ENCODE results near the gene GADD45B. TPM values are rescaled to one million over a fixed set of nuclear protein-coding genes. Genes with fewer than 3 reads are reported as not detected.

GADD45B gene
- total and polyA plus RNA-seq, 10 of the 15 experiments (the other 5 are each of a cell fraction or from before 2014, with no cell fraction given): 2.4 to 180 (median 91.1) TPM

DNA sequence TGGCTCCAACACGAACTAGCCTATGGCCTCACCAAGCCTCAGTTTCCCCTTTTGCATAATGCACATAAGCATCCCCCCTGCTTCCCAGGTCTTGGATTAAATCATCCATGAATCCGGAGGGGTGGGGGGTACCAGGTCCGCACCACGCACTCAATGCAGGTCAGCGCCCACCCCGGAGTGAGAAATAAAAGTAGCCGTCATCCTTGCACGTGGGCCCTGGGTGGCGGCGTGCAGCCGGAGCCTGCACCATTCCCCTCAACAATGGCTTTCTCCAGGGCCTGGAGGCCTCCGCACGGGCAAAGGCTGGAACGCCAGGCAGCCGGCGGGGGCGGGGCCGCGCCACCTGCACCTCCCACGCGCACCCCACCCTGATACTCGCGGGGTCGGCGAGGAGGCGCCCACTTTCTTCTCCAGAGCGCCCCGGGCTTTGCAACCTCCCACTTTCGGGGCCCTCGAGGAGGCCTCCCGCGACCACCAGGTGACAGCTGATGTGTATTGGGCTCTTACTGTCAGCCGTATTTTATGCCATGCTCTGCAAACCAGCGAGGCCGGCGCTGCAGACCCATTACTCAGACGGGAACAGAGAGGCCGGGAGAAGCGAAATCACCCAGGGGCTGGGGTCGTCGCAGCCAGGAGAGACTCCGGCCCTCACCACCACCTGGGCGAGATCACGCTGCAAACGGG is 767 bp upstream of the GADD45B start (continued):
- no peak for TF ChIP-seq RAD21 (IDR thresholded peaks at IDR 0.05; ENCODE audit: insufficient read depth, low read depth, low read length)
- no peak for TF ChIP-seq RFX5 (IDR thresholded peaks at IDR 0.05; ENCODE audit: low read depth, low read length)
- 0 out of 2 replicates have a peak, but pooled peaks have one; percentile 31 for TF ChIP-seq TCF7 (IDR thresholded peaks at IDR 0.05; ENCODE audit: borderline replicate concordance)
- TF ChIP-seq ASH2L (IDR thresholded peaks at IDR 0.05; ENCODE audit: borderline replicate concordance, low read depth): no peak
- no peak for TF ChIP-seq SIX5 (IDR thresholded peaks at IDR 0.05; ENCODE audit: low read depth, low read length, severe bottlenecking)
- no peak for TF ChIP-seq NR2C2 (IDR thresholded peaks at IDR 0.05; ENCODE audit: borderline replicate concordance, control insufficient read depth, insufficient read length, low read depth)
- TF ChIP-seq EED (IDR thresholded peaks at IDR 0.05; ENCODE audit: low read depth): peak; percentile 52
- peak; percentile 39 for TF ChIP-seq MEF2B (IDR thresholded peaks at IDR 0.05; ENCODE audit: partially characterized antibody, poor library complexity, severe bottlenecking)
- no peak for TF ChIP-seq STAT3 (IDR thresholded peaks at IDR 0.05; ENCODE audit: low read depth, low read length)
- no peak for TF ChIP-seq CHD4 (IDR thresholded peaks at IDR 0.05)
- TF ChIP-seq, protein P1, sequence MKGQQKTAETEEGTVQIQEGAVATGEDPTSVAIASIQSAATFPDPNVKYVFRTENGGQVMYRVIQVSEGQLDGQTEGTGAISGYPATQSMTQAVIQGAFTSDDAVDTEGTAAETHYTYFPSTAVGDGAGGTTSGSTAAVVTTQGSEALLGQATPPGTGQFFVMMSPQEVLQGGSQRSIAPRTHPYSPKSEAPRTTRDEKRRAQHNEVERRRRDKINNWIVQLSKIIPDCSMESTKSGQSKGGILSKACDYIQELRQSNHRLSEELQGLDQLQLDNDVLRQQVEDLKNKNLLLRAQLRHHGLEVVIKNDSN (IDR thresholded peaks at IDR 0.05; ENCODE audit: borderline replicate concordance, extremely low read length, insufficient read depth, low read depth, low read length): no peak
- no peak for TF ChIP-seq ZNF384 (IDR thresholded peaks at IDR 0.05; ENCODE audit: borderline replicate concordance, low read depth, low read length)
- no peak for TF ChIP-seq ZNF207 (IDR thresholded peaks at IDR 0.05; ENCODE audit: borderline replicate concordance)
- TF ChIP-seq YBX1 (IDR thresholded peaks at IDR 0.05): no peak
- TF ChIP-seq KAT2A (conservative IDR thresholded peaks at IDR 0.05; ENCODE audit: control insufficient read depth, low read depth, low read length): no peak
- TF ChIP-seq DPF2 (IDR thresholded peaks at IDR 0.05): peak; percentile 35; the same call in 1 of the 2 replicates
- TF ChIP-seq, protein P2, sequence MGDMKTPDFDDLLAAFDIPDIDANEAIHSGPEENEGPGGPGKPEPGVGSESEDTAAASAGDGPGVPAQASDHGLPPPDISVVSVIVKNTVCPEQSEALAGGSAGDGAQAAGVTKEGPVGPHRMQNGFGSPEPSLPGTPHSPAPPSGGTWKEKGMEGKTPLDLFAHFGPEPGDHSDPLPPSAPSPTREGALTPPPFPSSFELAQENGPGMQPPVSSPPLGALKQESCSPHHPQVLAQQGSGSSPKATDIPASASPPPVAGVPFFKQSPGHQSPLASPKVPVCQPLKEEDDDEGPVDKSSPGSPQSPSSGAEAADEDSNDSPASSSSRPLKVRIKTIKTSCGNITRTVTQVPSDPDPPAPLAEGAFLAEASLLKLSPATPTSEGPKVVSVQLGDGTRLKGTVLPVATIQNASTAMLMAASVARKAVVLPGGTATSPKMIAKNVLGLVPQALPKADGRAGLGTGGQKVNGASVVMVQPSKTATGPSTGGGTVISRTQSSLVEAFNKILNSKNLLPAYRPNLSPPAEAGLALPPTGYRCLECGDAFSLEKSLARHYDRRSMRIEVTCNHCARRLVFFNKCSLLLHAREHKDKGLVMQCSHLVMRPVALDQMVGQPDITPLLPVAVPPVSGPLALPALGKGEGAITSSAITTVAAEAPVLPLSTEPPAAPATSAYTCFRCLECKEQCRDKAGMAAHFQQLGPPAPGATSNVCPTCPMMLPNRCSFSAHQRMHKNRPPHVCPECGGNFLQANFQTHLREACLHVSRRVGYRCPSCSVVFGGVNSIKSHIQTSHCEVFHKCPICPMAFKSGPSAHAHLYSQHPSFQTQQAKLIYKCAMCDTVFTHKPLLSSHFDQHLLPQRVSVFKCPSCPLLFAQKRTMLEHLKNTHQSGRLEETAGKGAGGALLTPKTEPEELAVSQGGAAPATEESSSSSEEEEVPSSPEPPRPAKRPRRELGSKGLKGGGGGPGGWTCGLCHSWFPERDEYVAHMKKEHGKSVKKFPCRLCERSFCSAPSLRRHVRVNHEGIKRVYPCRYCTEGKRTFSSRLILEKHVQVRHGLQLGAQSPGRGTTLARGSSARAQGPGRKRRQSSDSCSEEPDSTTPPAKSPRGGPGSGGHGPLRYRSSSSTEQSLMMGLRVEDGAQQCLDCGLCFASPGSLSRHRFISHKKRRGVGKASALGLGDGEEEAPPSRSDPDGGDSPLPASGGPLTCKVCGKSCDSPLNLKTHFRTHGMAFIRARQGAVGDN (IDR thresholded peaks at IDR 0.05): peak; percentile 8; the same call in 1 of the 2 replicates
- TF ChIP-seq SMC3 (IDR thresholded peaks at IDR 0.05; ENCODE audit: borderline replicate concordance, low read length): no peak
- TF ChIP-seq, protein P3, sequence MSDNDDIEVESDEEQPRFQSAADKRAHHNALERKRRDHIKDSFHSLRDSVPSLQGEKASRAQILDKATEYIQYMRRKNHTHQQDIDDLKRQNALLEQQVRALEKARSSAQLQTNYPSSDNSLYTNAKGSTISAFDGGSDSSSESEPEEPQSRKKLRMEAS (IDR thresholded peaks at IDR 0.05; ENCODE audit: low read depth, low read length): no peak
- no peak for TF ChIP-seq RBBP5 (conservative IDR thresholded peaks at IDR 0.05)
- peak; percentile 56; the same call in 1 of the 2 replicates for TF ChIP-seq RCOR1 (conservative IDR thresholded peaks at IDR 0.05; ENCODE audit: low read depth, low read length)
- TF ChIP-seq FOS (IDR thresholded peaks at IDR 0.05; ENCODE audit: borderline replicate concordance, extremely low read depth, insufficient read length): no peak
- no peak for TF ChIP-seq MTA2 (IDR thresholded peaks at IDR 0.05; ENCODE audit: low read depth)
- no peak for TF ChIP-seq FOXK2 (IDR thresholded peaks at IDR 0.05)
- TF ChIP-seq, protein P4, sequence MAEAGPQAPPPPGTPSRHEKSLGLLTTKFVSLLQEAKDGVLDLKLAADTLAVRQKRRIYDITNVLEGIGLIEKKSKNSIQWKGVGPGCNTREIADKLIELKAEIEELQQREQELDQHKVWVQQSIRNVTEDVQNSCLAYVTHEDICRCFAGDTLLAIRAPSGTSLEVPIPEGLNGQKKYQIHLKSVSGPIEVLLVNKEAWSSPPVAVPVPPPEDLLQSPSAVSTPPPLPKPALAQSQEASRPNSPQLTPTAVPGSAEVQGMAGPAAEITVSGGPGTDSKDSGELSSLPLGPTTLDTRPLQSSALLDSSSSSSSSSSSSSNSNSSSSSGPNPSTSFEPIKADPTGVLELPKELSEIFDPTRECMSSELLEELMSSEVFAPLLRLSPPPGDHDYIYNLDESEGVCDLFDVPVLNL (IDR thresholded peaks at IDR 0.05; ENCODE audit: low read depth, low read length): no peak
- TF ChIP-seq ATF7 (IDR thresholded peaks at IDR 0.05; ENCODE audit: low read depth): no peak
